D721Med (cell line): ENCODE data around the gene C1R.

Experiments
- DNase-seq: peaks from one replicate; pipeline ENCODE4 v3.0.0; 2011; ENCODE audit warnings: low spot score; ENCODE audit not compliant: insufficient read length
- FAIRE-seq: peaks from 2 replicates; lab custom pipeline; 2011; peaks lifted over from hg19 to GRCh38; lab: Jason Lieb, UNC
- TF ChIP-seq, protein P1 (sequence below): IDR thresholded peaks from 2 replicates; pipeline ENCODE4 v1.5.1; 2012; ENCODE audit warnings: mild to moderate bottlenecking, control low read depth; ENCODE audit not compliant: insufficient read depth; ENCODE audit errors: missing control alignments

Gene C1R

DNA sequence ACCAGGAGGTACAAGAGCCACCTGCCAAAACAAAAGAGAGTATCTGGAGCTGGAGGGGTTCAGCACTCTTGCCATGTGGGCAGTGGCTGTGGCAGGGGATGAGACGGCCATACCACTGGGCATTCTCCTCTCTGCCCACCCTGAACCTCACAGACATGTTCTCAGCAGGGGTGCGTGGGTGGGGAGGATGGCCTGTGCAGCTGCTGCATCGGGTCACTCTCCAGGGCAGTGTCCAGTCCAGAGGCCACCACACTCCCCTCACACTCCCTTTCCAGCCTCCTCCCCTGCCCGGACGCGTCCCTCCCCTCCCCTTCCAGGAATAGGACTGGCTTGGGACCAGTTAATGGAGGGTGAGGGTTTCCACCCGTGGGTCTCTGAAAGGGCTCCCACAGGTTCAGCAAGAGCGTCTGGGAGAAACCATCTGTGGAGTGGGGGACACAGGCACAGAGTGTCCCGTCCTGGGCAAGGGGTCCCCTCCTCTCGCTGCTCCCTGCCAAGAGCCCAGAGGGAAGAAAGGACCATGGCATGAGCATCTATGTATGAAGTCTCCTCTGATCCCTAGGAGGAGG lies 501 bp downstream of the C1R start:
- TF ChIP-seq, protein P1, sequence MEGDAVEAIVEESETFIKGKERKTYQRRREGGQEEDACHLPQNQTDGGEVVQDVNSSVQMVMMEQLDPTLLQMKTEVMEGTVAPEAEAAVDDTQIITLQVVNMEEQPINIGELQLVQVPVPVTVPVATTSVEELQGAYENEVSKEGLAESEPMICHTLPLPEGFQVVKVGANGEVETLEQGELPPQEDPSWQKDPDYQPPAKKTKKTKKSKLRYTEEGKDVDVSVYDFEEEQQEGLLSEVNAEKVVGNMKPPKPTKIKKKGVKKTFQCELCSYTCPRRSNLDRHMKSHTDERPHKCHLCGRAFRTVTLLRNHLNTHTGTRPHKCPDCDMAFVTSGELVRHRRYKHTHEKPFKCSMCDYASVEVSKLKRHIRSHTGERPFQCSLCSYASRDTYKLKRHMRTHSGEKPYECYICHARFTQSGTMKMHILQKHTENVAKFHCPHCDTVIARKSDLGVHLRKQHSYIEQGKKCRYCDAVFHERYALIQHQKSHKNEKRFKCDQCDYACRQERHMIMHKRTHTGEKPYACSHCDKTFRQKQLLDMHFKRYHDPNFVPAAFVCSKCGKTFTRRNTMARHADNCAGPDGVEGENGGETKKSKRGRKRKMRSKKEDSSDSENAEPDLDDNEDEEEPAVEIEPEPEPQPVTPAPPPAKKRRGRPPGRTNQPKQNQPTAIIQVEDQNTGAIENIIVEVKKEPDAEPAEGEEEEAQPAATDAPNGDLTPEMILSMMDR = no peak
- FAIRE-seq (no peak), DNase-seq (no peak)

DNA sequence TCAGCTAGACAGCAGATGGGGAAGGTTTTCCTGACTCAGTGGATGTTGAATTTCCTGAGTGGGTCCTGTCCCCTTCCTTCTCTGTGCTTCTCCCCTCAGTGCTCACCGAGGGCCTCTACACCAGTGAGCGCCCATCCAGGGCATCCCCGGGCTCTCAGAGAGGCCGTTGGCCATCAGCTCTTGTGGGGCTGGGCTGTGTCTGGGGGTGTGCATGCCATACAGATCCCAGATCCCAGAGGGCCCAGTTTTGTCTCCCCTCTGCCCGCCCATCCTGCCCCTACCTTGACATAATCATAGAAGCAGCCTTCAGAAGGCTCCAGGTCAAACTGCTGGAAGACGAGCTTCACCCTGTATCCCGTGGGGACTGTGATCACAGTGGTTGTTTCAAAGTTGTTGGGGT lies 1.1 kb downstream of the C1R start:
- FAIRE-seq (no peak), DNase-seq (no peak)
- TF ChIP-seq, protein P1 = no peak

DNA sequence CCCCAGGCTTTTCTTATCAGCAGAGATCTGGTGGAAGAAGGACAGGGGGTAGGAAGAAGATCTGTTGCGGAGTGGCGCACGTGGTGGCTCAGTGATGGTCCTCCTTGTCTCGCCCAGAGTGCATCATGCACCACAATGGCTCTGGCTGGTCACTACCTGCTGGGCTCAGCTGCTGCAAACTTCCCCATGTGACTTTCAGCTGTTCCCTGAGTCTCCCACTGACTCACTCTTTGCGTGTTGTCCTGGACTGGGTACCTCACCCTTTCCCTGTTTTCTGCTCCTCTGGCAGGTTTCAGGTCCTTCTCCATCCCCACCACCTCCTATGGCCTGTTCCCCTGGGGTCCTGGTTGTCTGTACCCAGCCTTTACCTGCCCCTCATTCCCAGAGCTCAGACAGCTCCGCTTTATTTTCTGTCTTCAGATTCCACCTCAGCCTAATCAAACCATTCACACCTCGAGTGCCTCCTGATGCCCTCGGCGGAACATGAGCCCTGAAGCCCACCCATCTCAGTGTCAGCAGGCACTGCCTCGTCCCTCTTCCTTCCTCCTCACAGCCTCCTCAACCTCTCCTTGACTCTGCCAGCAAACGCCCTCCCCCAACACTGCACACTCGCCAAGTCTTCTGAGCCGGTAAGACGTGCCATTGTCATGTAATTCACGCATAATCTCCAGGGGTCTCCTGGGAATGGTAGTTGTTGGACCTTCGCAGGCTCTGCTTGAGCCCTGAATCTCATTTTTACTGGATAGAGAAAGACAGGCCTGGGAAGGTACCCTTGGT lies 1.8 kb downstream of the C1R start:
- FAIRE-seq (no peak), DNase-seq (no peak)

DNA sequence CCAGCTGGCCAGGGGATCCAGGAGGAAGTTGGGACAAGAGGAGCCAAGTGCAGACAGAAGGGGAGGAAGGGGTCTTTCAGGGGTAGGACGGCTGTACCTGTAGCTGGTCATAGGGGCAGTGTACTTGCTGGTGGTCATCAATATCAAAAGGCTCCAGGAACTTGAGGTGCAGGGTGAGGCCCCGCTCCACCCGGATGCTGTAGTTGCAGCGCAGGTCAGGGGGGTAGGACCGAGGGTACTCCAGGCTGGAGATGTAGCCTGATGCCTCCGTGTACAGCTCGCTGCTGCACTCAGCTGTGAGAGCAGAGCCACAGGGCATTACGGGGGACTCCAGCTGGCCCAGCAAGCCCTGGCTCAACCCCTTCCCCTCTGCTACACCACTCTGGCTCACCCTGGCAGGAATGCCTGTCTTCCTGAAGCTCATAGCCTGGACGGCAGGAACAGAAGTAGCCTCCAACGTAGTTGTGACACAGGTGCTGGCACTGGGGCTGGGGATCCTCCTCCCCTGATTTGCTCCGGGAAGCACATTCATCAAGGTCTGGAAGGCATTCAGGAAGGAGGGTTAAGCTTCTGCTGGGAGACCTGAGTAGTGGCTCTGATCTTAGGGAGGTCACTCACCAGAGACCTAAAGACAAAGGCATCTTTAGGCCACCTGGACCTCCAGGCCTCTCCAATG lies 2.9 kb downstream of the C1R start:
- no peak for FAIRE-seq
- no peak for DNase-seq
- TF ChIP-seq, protein P1 = no peak

More for the DNA sequence above, 1.8 kb downstream of the C1R start:
- TF ChIP-seq, protein P1 = no peak

DNA sequence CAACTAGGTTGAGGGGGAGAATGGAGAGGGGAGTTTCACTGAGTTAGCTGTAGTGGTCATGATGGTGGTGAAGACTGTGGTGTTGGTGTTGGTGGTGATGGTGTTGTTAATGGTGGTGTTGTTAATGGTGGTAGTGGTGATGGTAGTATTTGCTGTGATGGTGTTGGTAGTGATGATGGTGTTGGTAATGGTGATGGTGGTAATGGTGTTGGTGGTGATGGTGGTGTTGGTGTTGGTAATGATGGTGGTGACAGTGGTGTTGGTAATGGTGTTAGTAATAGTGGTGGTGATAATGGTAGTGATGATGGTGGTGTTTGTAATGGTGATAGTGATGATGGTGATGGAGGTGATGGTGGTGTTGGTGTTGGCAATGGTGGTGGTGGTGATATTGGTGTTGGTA lies 9.1 kb downstream of the C1R start:
- no peak for DNase-seq
- no peak for FAIRE-seq
- TF ChIP-seq, protein P1 = no peak

DNA sequence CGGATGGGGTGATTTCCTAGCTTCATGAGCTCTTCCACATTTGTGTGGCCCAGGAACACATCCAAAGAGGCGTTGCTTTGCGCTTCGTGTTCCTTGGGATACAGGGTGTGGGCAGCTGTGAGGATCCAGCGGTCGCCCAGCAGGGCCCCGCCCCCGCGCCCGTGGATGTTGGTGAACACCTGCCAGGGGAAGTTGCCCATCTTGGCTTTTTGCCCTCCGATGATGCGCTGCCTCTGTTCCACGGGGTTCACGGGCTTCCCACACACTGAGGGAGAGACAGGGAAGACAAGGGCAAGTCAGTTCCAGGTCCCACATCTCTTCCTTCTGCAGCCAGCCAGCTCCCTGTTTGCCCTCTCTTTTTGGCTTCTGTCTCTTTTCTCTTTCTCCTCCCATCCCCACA lies 11.2 kb downstream of the C1R start:
- FAIRE-seq = no peak

More for the DNA sequence above, 11.2 kb downstream of the C1R start:
- TF ChIP-seq, protein P1 = no peak
- no peak for DNase-seq
